ENCODE data around the gene FTO. TPM values are rescaled to one million over a fixed set of nuclear protein-coding genes. Genes with fewer than 3 reads are reported as not detected.
"Not testable (repeated sequence)": the region's sequence is repeated elsewhere in the genome, so short reads cannot be mapped to it uniquely, and the experiment has no call there.

The FTO gene
- total RNA-seq (2014; rRNA removed), result 118 and 120 TPM in 2 replicates
- polyA plus RNA-seq (2012), result 63.1 TPM

DNA sequence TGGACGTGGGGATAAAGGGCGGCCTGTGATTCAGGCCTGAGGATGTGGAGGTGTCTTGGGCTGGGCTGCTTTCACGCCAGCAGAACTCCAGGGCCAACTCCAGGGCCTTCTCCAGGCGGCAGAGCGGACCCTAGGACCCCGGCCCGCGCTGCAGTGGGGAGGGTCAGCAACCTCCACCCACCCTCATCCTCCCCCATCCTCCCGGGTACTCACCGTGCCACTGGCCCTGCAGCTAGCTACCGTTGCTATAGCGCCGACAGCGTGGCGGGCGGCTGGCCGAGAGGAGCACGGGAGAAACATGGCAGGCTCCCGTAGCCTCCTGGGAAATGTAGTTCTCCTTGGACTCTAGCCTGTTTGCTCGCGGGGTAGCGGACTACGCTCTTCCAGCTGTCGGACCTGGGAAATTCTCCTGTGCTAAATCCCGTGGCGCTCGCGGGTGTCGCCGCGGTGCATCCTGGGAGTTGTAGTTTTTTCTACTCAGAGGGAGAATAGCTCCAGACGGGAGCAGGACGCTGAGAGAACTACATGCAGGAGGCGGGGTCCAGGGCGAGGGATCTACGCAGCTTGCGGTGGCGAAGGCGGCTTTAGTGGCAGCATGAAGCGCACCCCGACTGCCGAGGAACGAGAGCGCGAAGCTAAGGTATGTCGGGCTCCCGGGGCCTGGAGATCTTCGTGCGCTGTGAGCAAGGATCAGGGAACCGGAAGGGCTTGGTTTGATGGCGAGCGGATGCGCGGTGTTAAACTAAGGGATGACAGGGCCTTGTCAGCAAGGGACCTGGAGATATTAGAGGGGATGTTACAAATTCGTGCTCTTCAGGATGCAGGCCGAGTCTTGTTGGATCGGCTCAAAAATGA, at the start of gene FTO, which contains the start of gene RPGRIP1L:
FTO (plus strand) TSS at position 567 of the 855 bp plus-strand sequence.
RPGRIP1L (minus strand) TSS at position 270 of the 855 bp plus-strand sequence. CDS start 3,136 bp downstream, outside the sequence.
- peak; percentile 99 for DNase-seq (ENCODE audit: low read depth)

- DNase-seq (ENCODE audit: low read depth), result no peak
Observed at GRCh38 chr16:53654946-53655345, 49.0 kb upstream of the FTO start.

DNA sequence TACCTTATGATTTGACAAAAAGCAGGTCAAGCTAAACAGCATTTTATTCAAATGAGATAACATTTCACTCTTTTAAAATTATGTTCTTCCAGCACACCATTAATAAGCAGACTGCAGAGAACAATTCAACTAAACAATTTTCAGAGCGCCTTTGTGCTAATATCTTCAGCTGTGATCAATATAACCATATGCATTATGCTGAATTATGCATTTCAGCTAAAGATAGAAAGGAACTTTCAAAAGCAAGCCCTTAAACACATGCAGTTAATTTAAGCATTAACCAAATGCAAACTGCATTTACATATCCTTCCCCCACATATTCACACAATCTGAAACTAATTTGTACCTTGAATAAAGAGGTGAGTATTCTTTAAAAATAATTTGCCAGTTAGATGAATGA, 41.9 kb upstream of the FTO start:
- no peak for DNase-seq (ENCODE audit: low read depth)

GRCh38 chr16:53664724-53665345, 39.1 kb upstream of the FTO start:
- peak; percentile 96 for DNase-seq (ENCODE audit: low read depth)

- peak; percentile 56 for DNase-seq (ENCODE audit: low read depth)
Observed at GRCh38 chr16:53666786-53667415, 37.1 kb upstream of the FTO start.

- DNase-seq (ENCODE audit: low read depth), result peak; percentile 41
Observed at GRCh38 chr16:53668869-53669268, 35.1 kb upstream of the FTO start.

DNA sequence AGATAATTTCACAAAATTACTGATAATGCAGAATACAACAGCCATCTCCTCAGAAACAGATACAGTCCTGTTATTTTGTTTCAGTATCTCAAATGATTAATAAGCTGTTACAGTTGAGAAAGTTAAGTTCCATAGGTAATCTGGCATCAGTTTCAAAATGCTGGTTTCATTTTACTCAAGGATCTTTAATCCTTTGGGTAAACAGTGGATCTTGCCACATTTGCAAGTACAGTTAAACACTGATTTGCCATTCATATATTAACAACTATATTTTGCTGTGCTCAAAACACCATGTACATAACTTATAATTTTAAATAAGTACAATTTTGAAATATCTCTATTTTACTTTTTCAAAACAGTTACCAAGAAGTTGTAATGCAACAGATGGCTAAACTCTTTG, 31.5 kb upstream of the FTO start:
- no peak for DNase-seq (ENCODE audit: low read depth)

DNA sequence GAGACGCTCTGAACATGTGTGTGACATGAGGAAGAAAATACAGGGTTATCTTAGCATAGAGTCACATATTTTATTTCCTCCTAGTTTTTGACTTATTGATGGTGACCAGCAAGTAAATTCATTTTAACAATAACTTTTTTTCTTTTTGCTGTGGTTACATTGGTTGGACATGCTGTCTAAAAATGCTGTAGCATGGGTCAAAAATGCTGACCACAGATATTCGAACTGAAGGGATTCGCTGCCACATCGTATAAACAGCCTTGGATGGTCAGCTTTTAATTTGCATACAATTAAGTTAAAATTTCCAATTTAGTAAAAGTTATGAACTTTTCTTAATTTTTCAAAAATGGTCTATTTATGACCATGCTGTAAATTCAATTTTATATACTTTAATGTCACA, 30.8 kb upstream of the FTO start:
- no peak for DNase-seq (ENCODE audit: low read depth)

DNA sequence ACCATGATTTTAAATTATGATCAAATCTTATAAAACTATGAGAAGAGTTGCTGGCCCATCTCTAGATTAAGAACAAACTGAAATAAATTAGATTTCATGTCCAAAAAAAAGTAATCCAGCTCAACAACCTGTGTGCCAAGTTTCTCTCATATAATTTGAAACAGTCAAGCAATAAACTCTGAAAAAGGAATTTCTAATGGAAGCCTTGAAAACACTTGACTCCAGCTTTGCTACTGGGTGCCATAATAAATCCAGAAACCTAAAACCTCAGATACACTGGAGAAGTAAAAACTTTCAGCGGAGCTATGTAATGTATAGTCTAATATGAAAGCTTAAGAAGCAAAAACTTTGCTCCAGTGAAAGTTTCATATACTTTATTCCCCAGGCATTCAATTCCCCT, 25.8 kb upstream of the FTO start:
- no peak for DNase-seq (ENCODE audit: low read depth)

DNA sequence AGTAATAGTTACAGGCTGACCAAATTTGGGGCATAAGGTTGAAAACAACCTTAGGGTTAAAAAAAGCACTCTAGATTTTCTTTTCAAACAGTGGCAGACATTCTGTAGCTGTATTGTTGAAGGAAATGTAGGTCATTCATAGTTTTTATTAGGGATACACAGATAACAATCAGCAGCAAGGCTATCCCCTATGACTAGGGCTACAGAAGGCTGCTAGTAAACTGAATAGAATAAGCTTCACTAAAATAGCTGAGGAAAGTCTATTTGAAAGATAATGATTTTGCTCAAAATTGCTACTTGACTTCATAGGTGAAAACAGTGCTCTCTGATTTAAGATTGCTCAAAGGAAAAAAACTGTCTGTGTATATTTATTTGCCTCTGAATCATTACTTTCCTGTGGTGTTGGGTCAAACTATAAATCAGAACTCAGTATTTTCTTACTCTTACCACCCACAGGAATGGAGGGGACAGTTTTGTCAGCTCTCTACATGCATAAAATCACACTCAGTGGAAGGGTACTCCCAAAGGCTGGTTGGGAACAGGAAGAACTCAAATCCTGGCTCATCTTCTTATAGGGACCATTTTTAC, 25.1 kb upstream of the FTO start:
- no peak for DNase-seq (ENCODE audit: low read depth)

- no peak for DNase-seq (ENCODE audit: low read depth)
Observed at GRCh38 chr16:53680756-53681155, 23.2 kb upstream of the FTO start.

GRCh38 chr16:53681354-53681753, 22.6 kb upstream of the FTO start:
- no peak for DNase-seq (ENCODE audit: low read depth)

DNA sequence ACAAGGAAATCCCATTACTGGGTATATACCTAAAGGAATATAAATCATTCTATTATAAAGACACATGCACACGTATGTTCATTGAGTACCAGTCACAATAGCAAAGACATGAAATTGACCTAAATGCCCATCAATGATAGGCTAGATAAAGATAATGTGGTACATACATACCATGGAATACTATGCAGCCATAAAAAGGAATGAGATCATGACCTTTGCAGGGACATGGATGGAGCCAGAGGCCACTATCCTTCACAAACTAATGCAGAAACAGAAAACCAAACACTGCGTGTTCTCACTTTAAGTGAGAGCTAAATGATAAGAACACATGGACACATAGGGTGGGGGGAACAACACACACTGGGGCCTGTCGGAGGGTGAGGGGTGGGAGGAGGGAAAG, 18.6 kb upstream of the FTO start:
- not testable (repeated sequence) for DNase-seq (ENCODE audit: low read depth)

DNA sequence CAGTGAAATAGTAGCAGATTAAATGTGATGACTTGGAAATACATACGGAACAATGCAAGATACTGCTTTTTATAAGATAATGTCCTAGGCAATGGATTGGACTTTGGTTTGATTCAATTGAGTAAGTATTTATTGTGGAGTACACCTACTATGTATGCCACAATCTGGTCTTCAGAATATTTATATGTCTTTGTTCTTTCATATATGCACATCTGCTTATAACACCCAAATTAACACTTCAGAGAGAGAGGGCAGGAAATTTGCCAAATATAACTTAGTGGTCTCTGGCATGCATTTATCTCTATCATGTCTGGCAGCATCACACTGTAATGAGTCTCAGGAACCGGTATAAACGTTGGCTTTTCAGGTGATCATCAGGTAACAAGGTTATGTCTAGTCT, 17.2 kb upstream of the FTO start:
- DNase-seq (ENCODE audit: low read depth), result no peak

- peak; percentile 41 for DNase-seq (ENCODE audit: low read depth)
Observed at GRCh38 chr16:53689636-53690035, 14.3 kb upstream of the FTO start.

DNA sequence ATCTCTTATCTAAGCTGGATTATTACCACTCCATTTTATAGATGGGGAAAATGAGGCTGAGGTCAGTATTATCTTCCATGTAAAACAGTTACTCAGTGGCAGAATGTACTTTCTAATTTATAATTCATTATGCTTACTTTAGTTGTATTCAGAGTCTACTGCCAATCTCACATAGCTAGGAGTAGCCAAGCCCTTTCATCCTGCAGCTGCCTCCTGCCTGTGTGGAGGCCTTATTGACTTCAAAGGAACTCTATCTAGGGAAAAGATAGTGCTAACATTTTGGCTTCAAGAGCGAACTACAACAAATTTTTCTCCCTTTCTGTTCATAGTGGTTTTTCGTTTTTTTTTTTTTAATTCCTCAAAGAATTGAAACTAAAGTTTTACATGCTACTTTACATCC, 13.2 kb upstream of the FTO start:
- DNase-seq (ENCODE audit: low read depth), result no peak

DNA sequence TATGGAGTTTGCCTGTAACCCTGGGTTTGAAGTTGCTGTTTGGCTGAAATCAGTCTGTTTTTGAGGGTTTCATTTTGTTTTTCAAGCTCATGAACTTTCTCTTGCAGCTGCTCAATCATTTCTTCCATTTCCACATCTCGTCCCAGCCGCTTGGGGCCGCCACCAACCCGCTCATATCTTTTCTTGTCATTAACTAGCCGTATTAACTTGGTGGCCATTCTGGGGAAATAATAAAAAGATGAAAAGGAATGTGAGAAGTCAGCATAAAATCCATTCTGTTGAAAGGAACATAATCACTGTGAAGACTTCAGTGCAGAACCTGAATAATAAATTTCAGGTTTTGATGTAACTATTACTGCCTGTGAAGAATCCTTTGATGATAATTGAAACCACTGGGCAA, 11.8 kb upstream of the FTO start:
- no peak for DNase-seq (ENCODE audit: low read depth)

GRCh38 chr16:53693320-53693719, 10.6 kb upstream of the FTO start:
- no peak for DNase-seq (ENCODE audit: low read depth)

DNA sequence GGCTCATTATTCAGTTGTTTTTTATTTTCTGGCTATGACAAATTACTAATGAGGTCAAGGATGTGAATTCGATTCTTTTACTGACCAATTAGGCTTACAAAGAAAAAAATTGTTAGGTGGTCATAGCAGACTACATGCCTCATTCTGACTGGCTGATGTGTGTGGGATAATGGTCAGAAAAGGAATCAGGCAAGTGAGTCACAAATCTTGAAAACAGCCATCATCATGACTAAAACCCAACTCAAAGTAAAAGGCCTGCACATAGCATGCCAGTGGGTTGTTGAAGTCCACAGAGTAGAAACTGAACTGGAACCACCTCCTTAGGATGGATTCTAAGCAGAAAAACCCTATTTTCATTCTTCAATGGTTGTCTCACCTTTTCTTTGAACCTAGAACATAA, 8.9 kb upstream of the FTO start:
- DNase-seq (ENCODE audit: low read depth), result peak; percentile 87

- not testable (repeated sequence) for DNase-seq (ENCODE audit: low read depth)
Observed at GRCh38 chr16:53698271-53698670, 5.7 kb upstream of the FTO start.

GRCh38 chr16:53704445-53704813, 473 bp downstream of the FTO start:
- DNase-seq (ENCODE audit: low read depth), result peak; percentile 24

- no peak for DNase-seq (ENCODE audit: low read depth)
Observed at GRCh38 chr16:53707671-53708070, 3.7 kb downstream of the FTO start.
